NCI-H748 treated with DMSO at 0.1 percent for 48 hours (cell line): Measurements from ENCODE around the gene FKTN.

Experiments
- DNase-seq: peaks from one replicate; lab custom pipeline; 2025; lab: John Stamatoyannopoulos, UW

The FKTN gene

DNA sequence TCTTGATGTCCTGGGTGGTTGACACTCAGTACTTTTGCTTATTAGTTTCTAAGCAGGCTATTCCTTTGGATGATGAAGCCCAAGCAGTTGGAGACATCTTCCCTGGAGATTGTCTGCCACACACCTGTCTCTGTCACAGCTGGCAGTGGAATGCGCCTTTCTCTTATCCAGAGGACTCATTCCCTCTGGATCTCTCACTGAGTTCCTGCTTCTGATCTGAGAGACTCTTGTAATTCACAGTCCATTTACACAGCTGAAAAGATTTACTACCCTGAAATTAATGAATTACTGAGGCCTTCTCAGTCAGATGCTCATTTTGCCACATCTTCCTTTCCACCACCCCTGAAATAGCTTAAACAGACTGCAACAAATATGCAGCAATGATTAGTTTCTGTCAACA is 120.2 kb downstream of the FKTN start:
- DNase-seq, result no peak

- DNase-seq, result no peak
Observed at GRCh38 chr9:105678781-105679180, 120.8 kb downstream of the FKTN start.

- no peak for DNase-seq
Observed at GRCh38 chr9:105679257-105680022, 121.5 kb downstream of the FKTN start.

GRCh38 chr9:105681313-105681712 is 123.4 kb downstream of the FKTN start:
- DNase-seq, result no peak

DNA sequence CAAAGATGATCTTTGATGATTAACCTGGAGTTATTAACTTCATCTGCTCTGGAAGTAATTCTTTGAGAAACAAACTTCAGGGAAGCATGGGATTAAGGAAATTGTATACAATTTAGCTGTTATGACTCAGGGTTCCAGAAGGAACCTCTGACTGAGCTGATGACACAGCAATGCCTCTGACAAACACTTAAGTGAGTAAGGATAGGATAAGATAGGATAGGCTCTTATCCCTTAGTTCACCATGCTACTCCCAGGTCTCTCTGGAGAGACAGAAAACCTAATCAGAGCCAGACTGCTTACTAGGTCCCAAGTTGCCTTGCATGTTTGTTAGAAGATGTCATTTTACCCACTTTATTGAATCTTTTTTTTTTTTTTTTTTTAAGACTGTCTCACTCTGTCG is 123.8 kb downstream of the FKTN start:
- DNase-seq, result no peak

GRCh38 chr9:105683688-105684275 is 125.9 kb downstream of the FKTN start:
- DNase-seq, result no peak

GRCh38 chr9:105686936-105687335 is 129.0 kb downstream of the FKTN start:
- DNase-seq, result no peak
